Measurements from ENCODE around the gene GPRASP1. TPM values are rescaled to one million over a fixed set of nuclear protein-coding genes. Genes with fewer than 3 reads are reported as not detected.

GPRASP1 gene
- total RNA-seq, 1 experiment from 2014 or later: 1.1 TPM

GRCh38 chrX:102627640-102628039 is 23.6 kb upstream of the GPRASP1 start:
- no peak overlapping the region for H3K4me2 ChIP-seq (ENCODE audit: low read length)
- no peaks in the 10 kb centered on the region for H3K27me3 ChIP-seq (ENCODE audit: insufficient read depth, low read length)
- no peak for TF ChIP-seq SIN3A (IDR thresholded peaks at IDR 0.05; ENCODE audit: low read depth)
- TF ChIP-seq, protein P1, sequence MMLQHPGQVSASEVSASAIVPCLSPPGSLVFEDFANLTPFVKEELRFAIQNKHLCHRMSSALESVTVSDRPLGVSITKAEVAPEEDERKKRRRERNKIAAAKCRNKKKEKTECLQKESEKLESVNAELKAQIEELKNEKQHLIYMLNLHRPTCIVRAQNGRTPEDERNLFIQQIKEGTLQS (IDR thresholded peaks at IDR 0.05): no peak
- no peak for TF ChIP-seq ELF1 (IDR thresholded peaks at IDR 0.05; ENCODE audit: borderline replicate concordance, low read depth)
- no peak for TF ChIP-seq CBX3 (IDR thresholded peaks at IDR 0.05; ENCODE audit: low read depth)
- TF ChIP-seq YY1 (IDR thresholded peaks at IDR 0.05; ENCODE audit: extremely low read depth, insufficient replicate concordance, low read depth, low read length): no peak
- no peak for TF ChIP-seq ZBTB33 (IDR thresholded peaks at IDR 0.05; ENCODE audit: extremely low read depth, insufficient replicate concordance, low read length)
- TF ChIP-seq SP1 (IDR thresholded peaks at IDR 0.05; ENCODE audit: low read depth): no peak
- TF ChIP-seq EGR1 (IDR thresholded peaks at IDR 0.05; ENCODE audit: low read depth): no peak
- no peak for TF ChIP-seq EZH2phosphoT487 (IDR thresholded peaks at IDR 0.05; ENCODE audit: borderline replicate concordance)
- TF ChIP-seq, protein P2, sequence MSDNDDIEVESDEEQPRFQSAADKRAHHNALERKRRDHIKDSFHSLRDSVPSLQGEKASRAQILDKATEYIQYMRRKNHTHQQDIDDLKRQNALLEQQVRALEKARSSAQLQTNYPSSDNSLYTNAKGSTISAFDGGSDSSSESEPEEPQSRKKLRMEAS (IDR thresholded peaks at IDR 0.05): no peak
- TF ChIP-seq REST (IDR thresholded peaks at IDR 0.05; ENCODE audit: low read depth): no peak
- no peak for TF ChIP-seq FOSL1 (IDR thresholded peaks at IDR 0.05; ENCODE audit: low read depth)
- no peak for TF ChIP-seq ZNF274 (IDR thresholded peaks at IDR 0.05; ENCODE audit: low read depth, low read length)
- TF ChIP-seq RAD21 (IDR thresholded peaks at IDR 0.05; ENCODE audit: low read depth): no peak
- no peak for TF ChIP-seq POLR2AphosphoS5 (IDR thresholded peaks at IDR 0.05; ENCODE audit: low read depth, low read length)
- TF ChIP-seq SRF (IDR thresholded peaks at IDR 0.05; ENCODE audit: low read depth): no peak
- no peak for TF ChIP-seq POLR2A (IDR thresholded peaks at IDR 0.05; ENCODE audit: borderline replicate concordance, extremely low read depth, insufficient read depth, insufficient read length)
- TF ChIP-seq CEBPB (IDR thresholded peaks at IDR 0.05; ENCODE audit: low read depth): no peak
- TF ChIP-seq ZFX (IDR thresholded peaks at IDR 0.05): no peak
- TF ChIP-seq TCF7L2 (IDR thresholded peaks at IDR 0.05; ENCODE audit: borderline replicate concordance, extremely low read depth, insufficient read depth, insufficient read length): no peak
- no peak overlapping the region for H3K4me3 ChIP-seq (replicated peaks in 1 of 2; ENCODE audit: low read depth in 1 of 2, low read length in 2 of 2)
- no peaks in the 10 kb centered on the region for H3K9me2 ChIP-seq (ENCODE audit: insufficient read depth)
- H4K20me1 ChIP-seq (ENCODE audit: insufficient read depth): no peaks in the 10 kb centered on the region
- H3K9ac ChIP-seq (ENCODE audit: low read length): no peak overlapping the region
- DNase-seq (ENCODE audit: low read depth, low spot score) (no peak), ATAC-seq (no peak)
- RAD21 ChIA-PET (ENCODE audit: low non-redundant PET in 1 of 2, low total read pairs in 2 of 2, uncharacterized antibody in 2 of 2, unreplicated experiment in 2 of 2): no interaction called here
- no peaks in the 10 kb centered on the region for H3K9me3 ChIP-seq (ENCODE audit: control insufficient read depth in 1 of 2, insufficient read depth in 1 of 2, low read depth in 1 of 2, low read length in 2 of 2)
- BruUV-seq (replicated peaks): no TSS peak
- no peak overlapping the region for H2AFZ ChIP-seq (ENCODE audit: low read depth, low read length, poor library complexity, severe bottlenecking)
- no peaks in the 10 kb centered on the region for H3K4me1 ChIP-seq (ENCODE audit: control insufficient read depth in 1 of 2, insufficient read depth in 2 of 2, low read length in 2 of 2)
- intact Hi-C loops (cut with micrococcal nuclease): no loop called here
- CTCF ChIA-PET: no interaction called here
- POLR2A ChIA-PET: no interaction called here
- H3K36me3 ChIP-seq (ENCODE audit: control insufficient read depth in 1 of 2, insufficient read depth in 2 of 2, low read length in 2 of 2): no peaks in the 10 kb centered on the region
- no peaks in the 10 kb centered on the region for H3K79me2 ChIP-seq (ENCODE audit: insufficient read depth, low read length)
- H3K27ac ChIP-seq (ENCODE audit: low read depth, low read length): no peak overlapping the region

Data from HCT116 (cell line).